GM04504 (cell line): ENCODE measurements around the gene PRKAB1.

Experiments used
- DNase-seq: peaks from one replicate; pipeline ENCODE4 v3.0.0-alpha.2; 2012; ENCODE audit warnings: low read depth

The PRKAB1 gene

DNA sequence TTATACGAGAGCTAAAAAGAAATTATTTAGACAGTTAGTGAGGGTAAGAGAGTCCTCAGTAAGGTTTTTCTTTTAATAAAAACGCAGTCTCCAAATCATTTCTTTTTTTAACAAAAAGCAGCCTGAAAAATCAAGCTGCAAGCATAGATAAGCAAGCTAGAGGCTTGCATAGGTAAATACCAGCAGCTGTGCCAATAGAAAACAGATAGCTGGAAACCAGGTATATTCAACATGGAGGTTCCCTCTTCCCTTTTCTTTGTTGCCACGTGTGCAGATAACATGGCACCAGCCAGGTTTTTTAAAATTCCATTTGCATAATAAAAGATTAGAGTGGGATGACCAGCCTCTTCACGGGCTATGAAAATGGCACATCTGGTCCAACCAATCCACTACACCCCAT lies 6.1 kb upstream of the PRKAB1 start:
- no peak for DNase-seq

DNA sequence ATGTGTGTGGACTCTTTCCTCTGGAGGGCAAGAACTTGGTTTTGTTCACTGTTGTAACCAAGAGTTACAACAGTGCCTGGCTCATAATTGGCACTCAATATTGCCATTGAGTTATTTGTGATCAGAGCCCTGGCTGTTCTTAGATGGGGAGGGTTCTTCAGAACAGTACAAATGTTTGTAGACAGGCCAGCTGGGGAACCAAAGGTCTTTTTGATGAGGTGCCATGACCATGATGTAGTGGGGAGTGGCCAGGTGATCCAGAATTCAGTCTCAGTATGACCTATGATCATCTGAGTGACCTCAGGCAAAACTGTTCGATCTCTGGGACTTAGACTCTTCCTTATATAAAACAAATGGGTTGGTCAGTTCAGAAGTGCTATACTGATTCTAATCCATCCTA lies 3.3 kb upstream of the PRKAB1 start:
- DNase-seq, result no peak

DNA sequence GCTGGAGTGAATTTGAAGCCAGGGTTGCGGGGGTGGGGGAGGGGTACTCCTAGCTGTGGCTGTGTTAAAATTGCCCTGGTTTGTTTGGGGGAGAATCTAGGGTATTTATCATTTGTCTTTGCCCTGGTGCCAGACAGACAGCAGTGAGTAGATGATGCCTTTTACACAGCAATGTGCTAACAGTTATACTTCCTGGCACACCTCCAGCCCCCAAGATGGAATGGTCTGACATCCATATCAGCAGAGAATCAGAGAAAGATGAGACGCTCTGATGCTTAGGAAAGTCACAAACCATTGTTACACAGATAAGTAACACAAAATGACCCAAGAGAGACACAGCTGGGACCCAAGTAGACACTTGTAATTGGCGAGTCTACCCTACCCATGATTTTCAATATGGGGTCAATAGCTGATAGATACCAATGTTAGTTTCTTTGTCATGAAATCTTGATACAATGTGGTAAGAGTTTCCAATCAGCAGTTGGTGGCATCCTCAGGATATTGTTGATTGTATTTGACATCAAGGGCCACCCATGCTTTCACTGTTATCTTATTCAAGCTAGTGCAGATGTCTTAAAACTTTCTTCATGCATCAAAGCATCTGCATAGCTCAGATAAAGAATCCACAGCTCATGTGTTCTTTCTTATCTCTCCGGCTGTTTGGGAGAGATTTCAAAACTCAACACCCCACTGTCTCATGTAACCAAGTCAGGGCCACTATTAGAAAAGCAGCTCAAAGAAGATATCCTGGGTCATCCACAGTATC lies 2.6 kb upstream of the PRKAB1 start:
- no peak for DNase-seq

DNA sequence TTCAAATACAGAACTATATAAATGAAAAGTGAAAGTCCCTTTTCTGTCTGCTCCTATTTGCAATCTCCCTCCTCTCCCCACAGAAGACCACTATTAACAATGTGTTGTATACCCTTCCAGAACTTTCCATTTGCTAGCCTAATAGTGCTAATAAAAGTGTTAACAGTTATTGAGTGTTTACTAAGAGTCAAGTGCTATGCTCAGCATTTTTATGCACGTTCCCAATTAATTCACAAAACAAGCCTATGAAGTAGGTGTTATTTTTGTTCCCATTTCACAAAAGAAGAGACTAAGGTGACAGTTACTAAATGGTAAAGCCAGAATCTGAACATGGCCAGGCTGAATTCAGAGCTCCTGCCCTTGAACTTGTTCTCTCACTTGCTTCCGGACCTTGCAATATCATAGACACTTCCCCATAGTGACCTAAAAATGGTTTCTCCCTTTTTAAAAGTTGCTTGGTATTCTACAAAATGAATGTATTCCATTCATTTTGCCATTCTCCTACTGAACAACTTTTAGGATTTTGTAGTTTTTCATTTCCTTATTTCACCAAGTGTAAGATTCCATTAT lies 1.6 kb upstream of the PRKAB1 start:
- DNase-seq, result no peak

DNA sequence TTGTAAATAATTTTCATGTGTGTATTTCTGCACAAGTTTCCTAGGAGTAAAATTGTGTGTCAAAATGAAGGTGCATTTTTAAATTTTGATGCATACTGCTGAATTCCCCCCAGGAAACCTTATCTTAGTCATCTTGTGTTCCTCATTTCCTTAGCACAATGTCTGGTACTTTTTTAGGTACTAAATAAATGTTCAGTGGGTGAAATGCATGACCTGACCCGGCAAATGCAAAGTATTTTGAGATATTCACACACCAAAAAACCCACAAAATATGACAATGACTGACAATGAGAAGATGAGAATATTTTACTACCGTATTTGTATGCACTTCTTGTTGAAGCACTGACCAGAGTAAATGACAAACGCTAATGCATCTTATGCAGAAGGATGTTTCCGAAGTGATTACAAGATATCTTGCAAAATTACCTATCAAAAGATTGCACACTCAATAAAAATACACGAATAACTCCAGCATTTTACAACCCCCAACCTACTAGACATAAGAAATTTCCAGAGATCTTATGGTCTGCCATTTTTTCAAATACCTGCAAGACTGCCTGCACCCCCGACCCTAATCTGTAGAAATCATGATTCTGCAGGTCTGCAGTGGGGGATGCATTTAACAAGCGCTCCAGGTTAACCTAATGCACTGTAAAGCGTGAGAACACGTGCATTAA lies 895 bp upstream of the PRKAB1 start:
- no peak for DNase-seq

DNA sequence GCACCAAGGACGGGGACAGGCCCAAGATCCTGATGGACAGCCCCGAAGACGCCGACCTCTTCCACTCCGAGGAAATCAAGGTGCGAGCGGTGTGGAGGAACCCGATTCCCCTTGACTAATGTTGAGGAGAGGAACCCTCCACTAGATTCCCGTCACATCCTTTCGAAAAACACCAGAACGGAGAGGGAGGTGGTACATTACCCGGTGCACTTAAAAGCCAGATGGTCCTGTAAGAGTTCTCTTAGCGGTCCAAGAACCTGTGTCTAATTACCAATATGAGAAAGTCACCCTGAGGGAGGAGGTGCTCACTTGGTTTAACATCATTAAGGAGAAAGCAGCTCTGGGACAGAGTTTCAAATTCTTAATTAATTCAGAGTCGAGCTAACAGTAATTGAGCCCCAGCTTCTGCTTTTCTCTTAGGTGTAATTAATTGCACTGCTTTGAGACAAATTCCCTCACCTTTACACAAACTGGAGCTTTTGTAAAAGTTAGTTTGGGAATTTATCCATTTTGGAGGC lies 450 bp downstream of the PRKAB1 start:
- no peak for DNase-seq

DNA sequence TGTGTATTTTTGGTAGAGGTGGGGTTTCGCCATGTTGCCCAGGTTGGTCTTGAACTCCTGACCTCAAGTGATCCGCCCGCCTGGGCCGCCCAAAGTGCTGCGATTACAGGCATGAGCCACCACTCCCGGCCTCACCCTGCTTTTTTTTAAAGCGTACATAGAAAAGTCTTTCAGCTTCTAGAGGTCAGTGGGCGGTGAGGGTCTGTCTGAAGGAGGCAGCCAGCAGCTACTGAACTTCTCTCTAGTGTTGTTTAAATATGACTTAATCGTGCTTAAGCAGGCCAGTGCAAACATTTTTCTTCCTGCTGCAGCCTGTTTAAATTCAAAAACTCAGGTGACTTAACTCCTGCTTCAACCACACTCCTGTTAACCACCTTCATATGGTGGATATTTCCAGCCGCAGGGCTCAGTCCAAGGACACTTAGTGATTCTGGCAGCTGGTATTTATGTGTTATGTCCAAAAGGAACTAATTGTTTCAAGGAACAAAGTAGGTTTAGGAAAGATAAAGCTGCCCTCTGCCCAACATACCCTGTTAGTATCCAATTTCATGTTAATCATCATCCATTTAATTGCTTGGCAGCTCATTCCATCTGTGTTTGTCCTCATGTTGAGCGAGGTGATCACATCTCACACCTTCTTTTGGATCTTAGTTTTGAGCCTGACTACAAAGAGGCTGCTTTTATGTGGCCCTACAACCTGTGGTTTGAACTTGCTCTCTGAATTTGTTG lies 2.0 kb downstream of the PRKAB1 start:
- no peak for DNase-seq

DNA sequence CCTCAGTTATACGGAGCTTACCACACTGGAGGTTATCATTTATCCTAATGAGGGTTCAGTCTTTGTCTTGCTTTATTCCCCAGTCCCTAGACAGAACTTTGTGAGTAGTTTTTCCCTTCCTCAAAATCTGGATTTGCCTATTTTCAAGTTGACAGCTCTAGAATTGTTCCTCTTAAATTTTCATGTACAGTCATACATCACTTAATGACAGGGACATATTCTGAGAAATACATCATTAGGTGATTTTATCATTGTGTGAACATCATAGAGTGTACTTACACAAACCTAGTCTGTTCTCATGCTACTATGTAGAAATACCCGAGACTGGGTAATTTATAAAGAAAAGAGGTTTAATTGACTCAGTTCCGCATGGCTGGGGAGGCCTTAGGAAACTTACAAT lies 3.1 kb downstream of the PRKAB1 start:
- DNase-seq, result no peak

DNA sequence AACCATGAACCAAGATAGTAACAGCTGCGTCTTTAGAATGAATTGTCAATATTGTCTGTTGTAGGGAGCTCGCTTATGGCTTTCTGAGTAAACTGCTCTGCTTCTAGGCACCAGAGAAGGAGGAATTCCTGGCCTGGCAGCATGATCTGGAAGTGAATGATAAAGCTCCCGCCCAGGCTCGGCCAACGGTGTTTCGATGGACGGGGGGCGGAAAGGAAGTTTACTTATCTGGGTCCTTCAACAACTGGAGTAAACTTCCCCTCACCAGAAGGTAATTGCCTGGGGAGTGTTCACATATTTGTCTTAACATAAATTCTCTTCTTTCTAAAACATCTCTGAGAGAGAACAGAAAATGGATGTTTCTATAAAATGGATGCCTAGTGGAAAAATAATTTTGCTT lies 4.3 kb downstream of the PRKAB1 start:
- no peak for DNase-seq

DNA sequence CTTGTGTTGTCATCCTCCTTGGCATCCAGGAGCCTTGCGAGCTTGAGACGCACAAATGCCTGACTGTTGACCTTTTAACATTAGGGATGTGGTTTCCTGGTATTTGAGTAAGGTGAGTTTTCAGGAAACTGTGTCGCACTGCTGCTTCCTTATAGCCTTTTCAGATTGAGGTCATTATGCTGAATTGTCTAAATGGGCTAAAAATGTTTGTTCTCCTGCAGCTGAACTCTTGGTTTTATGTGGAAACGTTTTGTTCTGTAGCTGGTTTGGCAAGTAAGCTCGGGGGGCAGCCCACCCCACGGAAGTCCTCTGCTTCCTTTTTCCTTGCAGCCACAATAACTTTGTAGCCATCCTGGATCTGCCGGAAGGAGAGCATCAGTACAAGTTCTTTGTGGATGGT lies 5.7 kb downstream of the PRKAB1 start:
- no peak for DNase-seq

DNA sequence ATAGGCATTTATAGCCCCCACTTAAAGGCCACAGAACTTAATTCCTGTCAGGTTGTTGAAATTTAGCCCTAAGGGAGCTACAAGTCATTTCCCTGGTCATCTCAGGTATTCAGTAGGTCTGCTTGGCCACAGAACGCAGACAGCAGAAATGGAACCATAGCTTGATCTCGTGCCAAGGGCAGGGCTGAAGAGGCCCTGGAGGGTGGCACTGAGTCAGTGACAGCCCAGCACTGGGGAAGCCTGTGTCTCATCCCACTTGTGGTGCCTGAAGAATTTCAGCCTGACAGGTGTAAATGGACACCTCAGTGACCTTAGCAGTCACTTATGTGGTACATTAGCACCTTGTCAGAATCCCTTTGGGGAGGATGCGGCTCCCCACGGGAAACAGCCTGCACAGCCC lies 6.6 kb downstream of the PRKAB1 start:
- DNase-seq, result no peak

DNA sequence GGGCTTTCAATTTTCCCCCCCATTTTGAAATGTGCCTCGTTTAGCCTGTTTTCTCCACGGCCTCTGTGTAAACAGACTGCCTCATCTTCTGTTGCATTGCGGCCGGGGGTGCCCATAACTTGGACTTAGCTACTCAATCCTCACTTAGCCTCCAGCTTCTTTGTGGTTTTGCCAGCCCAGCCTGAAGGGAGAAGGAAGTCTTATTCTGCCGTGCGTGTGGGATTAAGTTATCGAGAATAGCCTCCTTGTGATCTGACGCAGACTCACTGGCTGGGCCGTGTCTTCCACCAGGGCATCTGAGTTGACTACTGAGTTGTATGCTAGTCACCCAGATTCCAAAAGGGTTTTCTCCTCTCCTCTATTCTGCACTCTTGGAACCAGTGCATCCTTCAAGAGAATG lies 8.1 kb downstream of the PRKAB1 start:
- no peak for DNase-seq

DNA sequence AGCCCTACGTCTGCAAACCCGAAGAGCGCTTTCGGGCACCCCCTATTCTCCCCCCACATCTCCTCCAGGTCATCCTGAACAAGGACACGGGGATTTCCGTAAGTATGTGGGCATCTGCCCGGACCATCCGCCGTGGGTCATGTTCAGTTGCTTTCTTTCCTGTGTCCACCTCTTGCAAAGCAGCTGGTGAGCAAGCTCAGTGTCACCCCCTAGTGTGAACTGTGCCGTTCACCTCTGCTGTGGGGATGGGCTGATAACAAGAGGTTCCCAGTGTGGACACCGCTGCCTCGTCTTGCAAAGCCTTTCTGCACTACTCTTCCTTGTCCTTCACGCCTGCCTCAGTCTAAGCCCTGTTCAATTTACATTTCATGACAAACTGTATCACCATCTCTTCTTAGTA lies 8.6 kb downstream of the PRKAB1 start:
- no peak for DNase-seq

DNA sequence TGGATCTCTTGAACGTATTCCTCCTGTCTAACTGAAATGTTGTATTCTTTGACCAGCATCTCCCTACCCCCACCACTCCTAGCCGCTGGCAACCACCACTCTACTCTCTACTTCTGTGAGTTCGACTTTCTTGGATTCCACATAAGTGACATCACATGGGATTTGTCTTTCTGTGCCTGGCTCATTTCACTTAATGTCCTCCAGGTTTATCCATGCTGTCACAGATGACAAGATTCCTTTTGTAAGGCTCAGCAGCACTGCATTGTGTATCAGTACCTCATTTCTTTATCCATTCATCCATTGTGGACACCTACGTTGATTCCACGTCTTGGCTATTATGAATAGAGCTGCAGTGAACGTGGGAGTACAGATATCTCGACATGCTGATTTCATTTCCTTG lies 10.5 kb downstream of the PRKAB1 start:
- no peak for DNase-seq

DNA sequence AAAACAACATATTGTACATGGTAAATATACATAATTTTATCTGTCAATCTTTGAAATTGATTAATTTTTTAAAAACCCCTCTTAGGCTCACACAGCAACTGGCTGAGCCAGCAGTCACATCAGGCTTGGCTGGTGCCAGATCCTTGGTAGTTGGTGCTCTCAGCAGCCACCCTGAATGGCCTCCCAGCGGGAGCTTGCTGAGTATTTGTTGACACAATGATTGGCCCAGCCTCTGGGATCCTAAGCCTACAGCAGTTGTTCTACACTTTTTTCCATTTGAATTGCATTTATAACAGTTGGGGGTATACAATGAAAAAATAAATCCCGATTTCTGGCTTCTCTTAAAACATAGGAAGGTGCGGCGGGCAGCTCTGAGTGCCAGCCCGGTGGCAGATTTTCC lies 11.1 kb downstream of the PRKAB1 start:
- no peak for DNase-seq

DNA sequence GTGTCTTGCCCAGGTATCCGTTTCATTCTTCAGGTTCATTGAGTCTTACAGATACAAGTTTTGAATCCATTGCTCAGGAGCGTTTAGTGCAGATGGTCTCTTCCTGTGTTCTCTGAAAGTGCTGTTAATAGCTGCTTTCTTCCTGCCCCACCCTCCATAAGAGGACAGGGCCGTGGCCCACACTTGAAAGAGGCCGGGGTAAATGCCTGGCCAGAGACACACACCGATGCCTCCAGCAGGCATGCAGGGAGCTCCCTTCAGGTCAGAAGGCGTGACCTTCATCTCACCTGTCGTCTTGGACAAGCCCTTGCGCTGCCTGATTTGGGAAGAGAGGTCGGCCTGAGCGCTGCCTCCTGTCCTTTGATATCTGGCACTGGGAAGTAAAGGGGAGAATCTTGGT lies 11.6 kb downstream of the PRKAB1 start:
- no peak for DNase-seq

DNA sequence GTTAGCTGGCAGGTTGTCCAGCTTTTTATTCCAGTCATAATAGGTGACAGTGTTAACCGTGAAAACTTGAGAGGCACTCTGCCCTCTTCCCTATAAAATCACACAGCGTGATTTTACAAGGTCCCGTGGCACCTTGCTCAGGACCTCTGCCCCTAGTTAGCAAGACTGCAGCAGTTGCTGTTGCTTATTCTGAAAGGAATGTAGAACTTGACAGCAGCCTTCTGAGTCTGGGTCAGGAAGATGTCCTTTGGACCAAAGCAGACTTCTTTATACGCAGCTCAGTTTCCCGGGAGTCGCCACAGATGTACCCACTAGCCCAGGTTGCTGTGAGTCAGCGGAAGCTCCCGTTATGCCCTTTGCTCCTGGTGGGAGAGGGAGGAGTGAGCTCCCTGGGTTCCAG lies 13.2 kb downstream of the PRKAB1 start:
- no peak for DNase-seq

DNA sequence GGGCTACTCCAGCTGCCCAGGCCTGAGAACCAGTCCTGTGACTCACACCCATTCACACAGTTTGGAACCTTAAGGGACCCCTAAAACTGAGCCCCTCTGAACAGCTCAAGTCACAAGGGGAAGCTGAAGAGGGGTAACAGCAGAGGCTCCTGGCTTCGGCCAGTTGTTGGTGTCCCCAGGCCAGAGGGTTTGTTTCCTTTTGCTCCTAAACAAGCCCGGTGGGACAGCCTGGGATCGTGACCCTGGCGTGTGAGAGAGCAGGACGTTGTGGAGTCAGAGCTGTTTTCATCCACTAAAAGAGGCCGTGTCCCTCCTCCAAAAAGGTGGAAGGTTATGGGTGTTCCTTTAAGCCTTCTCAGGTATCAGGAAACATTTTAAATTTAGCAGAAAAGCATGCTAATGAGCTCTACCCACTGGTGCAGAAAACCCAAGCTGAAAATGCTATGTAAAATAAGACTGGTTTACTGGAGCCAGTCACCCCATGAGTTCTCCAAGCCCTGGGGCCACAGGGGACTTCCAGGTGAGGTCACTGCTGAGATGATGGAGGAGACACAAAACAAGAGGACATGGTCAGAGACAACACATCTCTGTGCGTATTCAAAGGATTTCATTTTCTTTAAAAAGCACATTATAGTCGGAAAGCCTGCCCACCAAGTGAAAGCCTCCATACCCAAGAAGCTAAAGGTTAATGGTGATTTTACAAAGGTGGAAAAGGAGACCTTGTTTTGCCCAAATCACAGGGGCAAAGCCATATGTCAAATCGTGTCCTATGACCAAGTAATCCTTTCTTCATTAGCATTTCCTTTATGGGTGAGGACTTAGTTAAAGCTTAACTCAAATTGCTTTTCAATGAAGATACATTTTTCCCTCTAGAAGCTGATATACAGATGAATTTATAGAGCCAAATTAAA lies 14.1 kb downstream of the PRKAB1 start:
- DNase-seq, result no peak

DNA sequence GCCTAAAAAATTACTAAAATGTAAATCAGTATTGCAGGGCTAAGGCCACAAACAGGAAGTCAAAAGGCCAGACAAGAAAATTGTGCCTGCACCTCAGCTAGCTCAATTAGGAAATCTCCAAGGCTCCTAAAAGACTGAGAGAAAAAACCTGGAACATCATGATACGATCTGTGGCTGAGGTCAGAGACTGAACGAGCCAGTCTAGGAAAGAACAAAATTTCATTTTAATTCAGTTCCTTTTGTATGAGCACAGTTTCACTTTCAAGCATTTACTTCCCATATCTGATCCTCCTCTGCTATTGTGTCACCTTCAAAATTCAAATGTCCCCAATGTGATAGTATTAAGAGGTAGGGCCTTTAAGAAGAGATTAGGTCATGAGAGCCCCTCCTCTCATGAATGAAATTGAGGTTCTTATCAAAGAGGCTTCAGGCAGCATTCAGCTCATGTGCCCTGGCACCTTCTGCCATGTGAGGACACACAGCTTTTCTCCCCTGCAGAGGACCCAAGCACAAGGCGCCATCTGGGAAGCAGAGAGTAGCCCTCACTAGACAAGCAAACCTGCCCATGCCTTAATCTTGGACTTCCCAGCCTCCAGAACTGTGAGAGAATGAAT lies 14.8 kb downstream of the PRKAB1 start:
- DNase-seq, result no peak

DNA sequence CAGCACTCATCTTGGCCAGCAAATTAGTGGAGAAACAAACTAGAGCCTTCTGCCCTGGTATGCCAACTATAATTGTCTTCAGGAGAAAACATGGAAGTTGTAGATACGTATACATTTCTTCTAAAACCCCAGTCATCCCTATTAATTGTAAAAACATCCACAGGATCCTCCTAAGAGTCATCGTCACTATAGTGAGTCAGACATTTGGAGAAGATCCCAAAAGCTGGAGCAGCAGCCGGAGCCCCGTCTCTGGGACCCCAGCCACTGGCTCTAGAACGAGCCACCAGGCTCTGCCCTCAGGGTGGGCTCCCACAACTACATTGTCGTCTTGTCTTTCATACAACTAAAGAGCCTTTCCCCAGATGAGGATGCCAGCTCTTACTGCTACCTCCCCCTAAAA lies 15.5 kb downstream of the PRKAB1 start:
- no peak for DNase-seq

DNA sequence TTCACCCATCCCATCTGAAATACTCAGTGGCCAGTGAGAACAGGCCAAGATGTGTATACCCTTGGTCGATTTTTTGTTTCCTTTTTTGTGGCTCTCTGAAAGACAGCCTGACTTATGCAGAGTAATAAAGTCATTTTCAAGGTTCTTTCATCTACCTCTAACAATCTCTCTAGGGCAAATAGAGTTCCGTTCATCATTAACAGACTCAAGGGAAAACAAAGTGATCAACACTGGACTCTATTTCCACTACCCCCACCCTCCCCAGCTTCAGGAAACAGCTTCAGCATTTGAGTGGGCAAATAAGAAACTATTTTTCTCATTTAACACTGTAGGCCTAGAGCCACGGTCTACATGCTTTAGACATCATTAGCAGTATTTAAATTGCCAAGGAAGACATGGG lies 15.9 kb downstream of the PRKAB1 start:
- no peak for DNase-seq
